Stomach (tissue), 9 donors: Measurements from ENCODE around the gene PTX4. TPM values are rescaled to one million over a fixed set of nuclear protein-coding genes. Genes with fewer than 3 reads are reported as not detected.

Source experiments
- DNase-seq, 2 donors: peaks; one replicate each; pipeline versions ENCODE4 v3.0.0 to v3.0.0-alpha.2; 2013 to 2019
- H3K27ac ChIP-seq, 5 donors: fragments of 200-600 bp in 4 of 5; sonication (generic) in 4 of 5; one replicate each; pipeline ENCODE4 v1.5.1; 2013 to 2019; ENCODE audit warnings: mild to moderate bottlenecking in 1 of 5, moderate library complexity in 1 of 5
- H3K27me3 ChIP-seq, 3 donors: fragments of 200-600 bp; sonication (generic); one replicate each; pipeline ENCODE4 v1.5.1; 2017 to 2019; ENCODE audit warnings: mixed run types in 1 of 3
- H3K36me3 ChIP-seq, 4 donors: fragments of 200-600 bp; sonication (generic); 1 replicate in 3 of 4; 2 replicates in 1 of 4; pipeline ENCODE4 v1.5.1; 2016 to 2019
- H3K4me1 ChIP-seq, 4 donors: fragments of 200-600 bp; sonication (generic); one replicate each; pipeline ENCODE4 v1.5.1; 2016 to 2019
- H3K4me3 ChIP-seq, 4 donors: fragments of 200-600 bp; sonication (generic) in 3 of 4; one replicate each; pipeline ENCODE4 v1.5.1; 2016 to 2019; ENCODE audit warnings: mild to moderate bottlenecking in 1 of 4
- H3K9me3 ChIP-seq, 4 donors: fragments of 200-600 bp; sonication (generic); one replicate each; pipeline ENCODE4 v1.5.1; 2016 to 2019
- CTCF ChIP-seq, 7 experiments: fragments of 450-650 bp in 4 of 7; fragments of 200-600 bp in 3 of 7; sonication (generic) in 3 of 7; IDR thresholded peaks; one replicate each; pipeline ENCODE4 v1.5.1; 2016 to 2019; ENCODE audit warnings: antibody characterized with exemption in 7 of 7, control low read depth in 2 of 7, mild to moderate bottlenecking in 1 of 7
- EP300 ChIP-seq: sonication (generic); formaldehyde crosslinking; IDR thresholded peaks from one replicate; pipeline ENCODE4 v1.6.1; 2017; ENCODE audit warnings: antibody characterized with exemption
- POLR2A ChIP-seq, 4 donors: fragments of 450-650 bp; IDR thresholded peaks; one replicate each; pipeline ENCODE4 v1.6.1; 2016; ENCODE audit warnings: antibody characterized with exemption in 4 of 4, control low read depth in 2 of 4, mild to moderate bottlenecking in 1 of 4, moderate library complexity in 1 of 4
- POLR2AphosphoS5 ChIP-seq, 3 donors: sonication (generic); formaldehyde crosslinking; IDR thresholded peaks; one replicate each; pipeline ENCODE4 v1.6.1; 2016; ENCODE audit warnings: antibody characterized with exemption in 3 of 3
- WGBS, 5 donors: extraction: QIAGEN DNeasy Blood & Tissue Kit in 3 of 5; methylation state at CpG; one replicate each; pipeline versions ENCODE4 v1.1.5 to v1.1.7; 2013 to 2018; 5-methylcytosine and 5-hydroxymethylcytosine counted together
- intact Hi-C: fragments of 100-400 bp; cut with DNase I; formaldehyde crosslinking; loops from one replicate; pipeline ENCODE4 v1.15.1; 2023; ENCODE audit warnings: low total_unique reads
- polyA plus RNA-seq, 3 donors: library from polyadenylated mRNA; stranded (reverse); fragments of 200-250 nt; gene quantifications; one replicate each; pipeline ENCODE4 v1.2.3, GENCODE V29; 2013
- total RNA-seq, 5 donors: library from RNA; depleted of rRNA; stranded (reverse); fragments of >200 nt; gene quantifications; one replicate each; pipeline versions ENCODE4 v1.1.0 to v1.2.3, GENCODE V29; 2014 to 2016
- donor health status: healthy with polysubstance abuse.
- donor health status: Bipolar disorder and iron deficiency.
- donor health status: healthy.

Gene PTX4
- total and polyA plus RNA-seq, 8 donors: not detected

GRCh38 chr16:1526608-1527555, 38.1 kb upstream of the PTX4 start:
- WGBS, 5 donors: 84 to 88% (median 86%) methylated on average over 26 to 38 of the region's 38 CpGs
- TF ChIP-seq POLR2A (IDR thresholded peaks at IDR 0.05) (no peak), EP300 (no peak), POLR2AphosphoS5 (IDR thresholded peaks at IDR 0.05) (no peak), CTCF (IDR thresholded peaks at IDR 0.05) (no peak)
- no peaks in the 10 kb centered on the region for H3K9me3 ChIP-seq
- H3K36me3 ChIP-seq: peaks cover 0 to 39% (median 33%) of the 10 kb centered on the region in 4 donors
- no peak for DNase-seq
- H3K27me3 ChIP-seq: no peaks in the 10 kb centered on the region
- peaks cover 7 to 43% (median 30%) of the 10 kb centered on the region in 4 donors for H3K4me1 ChIP-seq
- intact Hi-C loops: no loop called here
- H3K27ac ChIP-seq: peak overlapping the region in 2 of 5 donors; percentile 35 to 39
- H3K4me3 ChIP-seq: no peak overlapping the region

DNA sequence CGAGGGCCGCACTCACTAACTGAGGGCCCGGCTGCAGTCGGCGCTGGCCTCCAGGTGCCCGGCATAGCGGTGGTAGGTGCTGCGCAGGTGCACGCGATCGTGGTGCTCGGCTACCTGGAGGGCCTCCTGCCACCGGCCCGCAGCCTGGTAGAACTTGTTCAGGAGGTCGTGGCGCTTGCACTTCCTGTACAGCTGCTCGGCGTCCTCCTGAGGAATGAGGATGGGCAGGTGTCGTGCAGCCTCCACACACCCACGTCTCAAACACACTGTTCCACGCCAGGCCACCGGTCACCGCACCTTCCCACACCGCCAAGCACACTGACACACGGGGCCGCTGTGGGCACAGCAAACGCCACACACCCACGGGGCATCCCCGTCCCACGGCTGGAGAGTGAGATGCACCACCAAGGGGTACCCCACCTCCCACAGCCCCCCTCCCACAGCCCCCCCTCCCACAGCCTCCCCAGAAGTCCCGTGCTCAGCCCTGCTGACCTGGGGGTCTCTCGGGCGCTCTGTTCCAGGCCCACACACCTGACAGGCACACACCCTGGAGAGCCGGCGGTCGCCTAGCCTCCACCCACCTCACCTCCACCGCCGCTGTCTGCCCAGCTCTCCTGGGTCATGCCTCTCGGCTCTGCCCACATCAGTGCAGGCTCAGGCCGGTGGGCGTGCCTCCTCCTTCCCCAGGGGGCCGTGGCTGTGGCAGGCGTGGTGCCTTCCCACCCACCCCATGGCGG, 37.3 kb upstream of the PTX4 start:
- intact Hi-C loops: no loop called here
- Histone ChIP-seq H3K4me3 (no peak overlapping the region), H3K4me1 (peaks cover 0 to 35% (median 23%) of the 10 kb centered on the region in 4 donors), H3K9me3 (no peaks in the 10 kb centered on the region), H3K27me3 (no peaks in the 10 kb centered on the region), H3K27ac (no peak overlapping the region), H3K36me3 (peaks cover 0 to 43% (median 37%) of the 10 kb centered on the region in 4 donors)
- DNase-seq: no peak
- 86 to 89% (median 88%) methylated on average over 23 to 44 of the region's 44 CpGs for WGBS, 5 donors
- TF ChIP-seq EP300 (no peak), POLR2A (IDR thresholded peaks at IDR 0.05) (no peak)

- no peak for TF ChIP-seq CTCF (IDR thresholded peaks at IDR 0.05)
- TF ChIP-seq POLR2A (IDR thresholded peaks at IDR 0.05): no peak
- no peak for TF ChIP-seq POLR2AphosphoS5 (IDR thresholded peaks at IDR 0.05)
- TF ChIP-seq EP300: no peak
- 87 to 95% (median 94%) methylated on average over 20 to 26 of the region's 26 CpGs for WGBS, 5 donors
- Histone ChIP-seq H3K9me3 (no peaks in the 10 kb centered on the region), H3K27ac (no peak overlapping the region), H3K4me3 (no peak overlapping the region), H3K4me1 (peaks cover 0 to 25% (median 13%) of the 10 kb centered on the region in 4 donors), H3K36me3 (peaks cover 0 to 60% (median 53%) of the 10 kb centered on the region in 4 donors), H3K27me3 (no peaks in the 10 kb centered on the region)
- intact Hi-C loops: no loop called here
- DNase-seq: no peak
These were observed 35.6 kb upstream of the PTX4 start for GRCh38 chr16:1524366-1524765.

GRCh38 chr16:1523581-1524245, 35.0 kb upstream of the PTX4 start:
- Histone ChIP-seq H3K9me3 (no peaks in the 10 kb centered on the region), H3K36me3 (peaks cover 0 to 66% (median 60%) of the 10 kb centered on the region in 4 donors), H3K4me3 (no peak overlapping the region), H3K27ac (no peak overlapping the region), H3K4me1 (peaks cover 0 to 20% (median 13%) of the 10 kb centered on the region in 4 donors), H3K27me3 (no peaks in the 10 kb centered on the region)
- DNase-seq: no peak
- intact Hi-C loops: no loop called here
- no peak for TF ChIP-seq EP300
- no peak for TF ChIP-seq POLR2A (IDR thresholded peaks at IDR 0.05)
- TF ChIP-seq POLR2AphosphoS5 (IDR thresholded peaks at IDR 0.05): no peak
- TF ChIP-seq CTCF (IDR thresholded peaks at IDR 0.05): no peak
- WGBS, 5 donors: 85 to 95% (median 94%) methylated on average over 21 to 30 of the region's 30 CpGs
